CD4-positive, alpha-beta T cell treated with Interleukin-2 at 100 ng/mL for 4 hours (primary cell): ENCODE results near the gene ZDHHC12.

Experiments used
- DNase-seq: peaks from one replicate; pipeline ENCODE4 v3.0.0-alpha.2; 2020; ENCODE audit warnings: low spot score

Gene ZDHHC12, protein sequence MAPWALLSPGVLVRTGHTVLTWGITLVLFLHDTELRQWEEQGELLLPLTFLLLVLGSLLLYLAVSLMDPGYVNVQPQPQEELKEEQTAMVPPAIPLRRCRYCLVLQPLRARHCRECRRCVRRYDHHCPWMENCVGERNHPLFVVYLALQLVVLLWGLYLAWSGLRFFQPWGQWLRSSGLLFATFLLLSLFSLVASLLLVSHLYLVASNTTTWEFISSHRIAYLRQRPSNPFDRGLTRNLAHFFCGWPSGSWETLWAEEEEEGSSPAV

DNA sequence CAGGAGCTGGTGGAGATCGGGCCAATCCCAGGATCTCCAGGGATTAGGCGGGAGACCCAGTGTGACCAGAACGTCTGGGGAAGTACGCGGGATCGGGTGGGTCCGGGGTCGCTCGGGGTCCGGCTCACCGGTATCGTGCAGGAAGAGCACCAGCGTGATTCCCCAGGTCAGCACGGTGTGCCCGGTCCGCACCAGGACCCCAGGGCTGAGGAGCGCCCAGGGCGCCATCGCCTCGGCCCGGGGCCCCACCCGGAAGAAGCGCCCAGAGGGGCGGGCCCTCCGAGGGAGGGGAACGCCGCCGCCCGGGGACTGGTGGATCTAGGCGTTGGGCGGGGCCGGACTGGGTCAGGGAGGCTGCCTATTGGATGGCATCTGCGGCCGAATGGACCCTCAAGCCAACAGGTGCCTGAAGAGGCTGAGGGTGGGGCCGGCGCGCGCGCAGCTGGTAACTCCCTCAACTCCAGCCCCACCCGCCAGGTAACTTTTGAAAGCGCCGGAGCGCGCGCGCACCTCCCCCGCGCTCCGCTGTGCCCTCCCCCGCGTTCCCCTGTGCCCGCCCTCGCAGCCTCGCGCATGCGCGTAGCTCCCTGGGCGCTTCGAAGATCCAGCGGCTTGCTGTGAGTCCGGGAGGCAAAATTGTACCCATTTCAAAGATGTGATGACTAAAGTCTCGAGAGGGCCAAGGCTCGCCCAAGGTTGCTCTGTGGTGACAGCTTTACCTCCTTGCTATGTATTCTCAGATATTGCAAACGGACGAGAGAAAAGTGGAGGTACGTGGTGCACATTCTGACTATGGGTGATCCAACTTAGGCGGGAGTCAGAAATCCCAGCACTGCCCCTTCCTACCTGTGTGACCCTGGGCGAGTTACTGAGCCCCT, at the start of gene ZDHHC12:
TSS of gene ZDHHC12 (minus strand) at position 262 of the 878 bp plus-strand sequence. CDS start at position 228, 34 bp downstream.
- DNase-seq: peak; percentile 99

DNA sequence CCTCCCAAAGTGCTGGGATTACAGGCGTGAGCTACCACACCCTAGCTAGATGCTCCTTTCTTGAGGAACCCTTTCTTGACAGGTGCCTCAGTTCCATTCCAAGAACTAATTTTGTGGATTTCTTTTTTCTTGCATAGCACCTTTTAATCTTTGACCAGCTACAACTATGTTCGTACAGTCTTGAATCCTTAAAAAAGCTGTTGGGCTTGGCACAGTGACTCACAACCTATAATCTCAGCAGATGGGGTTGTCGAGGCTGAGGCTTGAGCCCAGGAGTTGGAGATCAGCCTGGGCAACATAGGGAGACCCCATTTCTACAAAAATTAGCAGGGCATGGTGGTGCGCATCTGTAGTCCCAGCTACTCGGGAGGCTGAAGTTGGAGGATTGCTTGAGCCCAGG, 49.1 kb upstream of the ZDHHC12 start:
- no peak for DNase-seq

DNA sequence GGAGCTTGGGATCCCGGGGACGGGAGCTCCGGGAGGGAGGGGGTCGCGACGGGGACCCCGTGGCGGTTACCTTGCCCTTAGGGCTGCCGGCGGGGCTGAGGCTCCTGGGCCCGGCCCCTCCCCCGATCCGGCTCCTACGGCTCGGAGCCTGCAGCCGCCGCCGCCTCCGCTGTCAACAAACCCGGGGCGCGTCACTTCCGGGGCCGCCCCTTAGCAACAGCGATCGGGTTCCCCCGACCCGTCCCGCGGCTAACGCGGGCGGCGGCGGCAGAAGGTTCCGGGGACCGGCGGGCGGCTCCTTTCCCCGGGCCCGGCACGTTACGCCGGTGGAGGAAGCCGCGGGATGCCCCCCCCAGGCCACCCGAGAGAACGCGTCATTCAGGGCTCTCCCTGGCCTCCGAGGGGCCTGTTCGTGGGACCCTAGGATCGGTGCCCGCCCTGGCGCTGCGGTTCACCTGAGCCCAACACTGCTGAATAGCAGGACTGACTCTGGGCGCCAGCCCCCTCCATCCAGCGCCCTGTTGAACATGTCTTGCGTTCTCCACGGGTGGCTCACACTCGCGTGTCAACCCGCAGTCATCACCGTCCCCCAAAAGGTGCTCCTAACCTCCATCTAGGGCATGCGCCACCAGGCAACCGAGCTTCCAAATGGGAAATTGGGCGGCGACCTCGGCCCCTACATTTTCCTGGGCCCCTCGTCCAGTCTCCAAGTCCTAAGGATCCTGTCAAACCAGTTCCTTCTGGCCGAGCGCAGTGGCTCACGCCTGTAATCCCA, 48.0 kb upstream of the ZDHHC12 start, which contains the start of gene ZER1:
TSS of gene ZER1 (minus strand) at position 183 of the 775 bp plus-strand sequence. CDS start 16,362 bp downstream, outside the sequence.
- peak; percentile 91 for DNase-seq

DNA sequence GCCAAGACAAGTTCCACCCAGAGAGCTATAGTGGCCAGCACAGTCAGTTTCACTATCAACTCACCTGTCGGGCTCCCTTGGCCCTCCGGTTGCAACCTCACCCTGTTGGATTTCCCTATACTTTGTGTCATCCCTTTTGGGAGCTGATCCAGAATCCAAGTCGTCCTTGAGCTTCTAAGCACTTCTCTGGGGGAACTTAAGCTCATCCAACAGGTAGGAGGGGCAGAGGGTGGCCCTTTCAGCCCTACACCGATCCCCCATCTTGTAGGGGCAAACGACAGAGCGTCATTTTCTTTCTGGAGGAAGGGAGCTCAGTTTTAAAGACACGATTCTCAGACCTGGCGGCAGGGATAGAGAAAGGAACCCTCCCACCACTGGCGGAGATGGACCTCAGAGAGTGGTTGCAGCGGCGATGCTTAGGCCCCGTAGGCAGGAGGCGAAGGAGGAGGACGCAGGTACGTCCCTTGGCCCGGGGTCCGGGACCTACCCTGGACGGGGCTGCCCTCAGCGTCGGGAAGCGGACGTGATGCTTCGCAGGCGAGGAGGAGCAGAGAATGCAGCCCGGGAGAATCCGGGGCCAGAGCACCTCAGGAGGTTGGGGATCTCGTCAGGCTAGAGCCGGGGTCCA, 47.3 kb upstream of the ZDHHC12 start:
- DNase-seq: no peak

DNA sequence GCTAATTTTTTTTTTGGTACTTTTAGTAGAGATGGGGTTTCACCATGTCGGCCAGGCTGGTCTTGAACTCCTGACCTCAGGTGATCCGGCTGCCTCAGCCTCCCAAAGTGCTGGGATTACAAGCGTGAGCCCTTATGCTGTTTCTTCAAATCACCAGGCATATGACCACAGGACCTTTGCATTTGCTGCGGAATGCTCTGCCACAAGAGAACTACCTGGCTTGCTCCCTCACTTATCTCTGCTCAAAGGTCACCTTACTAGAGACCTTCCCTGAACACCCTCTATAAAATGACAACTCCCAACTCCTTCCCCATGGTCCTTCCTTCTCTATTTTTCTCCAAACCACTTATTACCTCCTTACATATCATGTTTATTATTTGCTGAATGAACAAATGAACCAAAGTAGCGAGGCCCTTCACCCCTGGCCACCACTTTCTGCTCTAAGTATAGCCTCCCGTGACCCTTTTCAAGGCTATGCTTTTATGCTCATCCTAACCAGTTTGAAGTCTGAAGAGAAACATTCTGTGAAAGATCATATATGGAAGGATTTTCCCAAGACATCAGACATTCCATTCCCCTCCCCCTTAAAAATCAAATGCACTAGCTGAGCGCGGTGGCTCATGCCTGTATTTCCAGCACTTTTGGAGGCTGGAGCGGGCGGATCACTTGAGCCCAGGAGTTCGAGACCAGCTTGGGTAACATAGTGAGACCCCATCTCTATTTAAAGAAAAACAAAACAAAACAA, 46.5 kb upstream of the ZDHHC12 start:
- DNase-seq: no peak

DNA sequence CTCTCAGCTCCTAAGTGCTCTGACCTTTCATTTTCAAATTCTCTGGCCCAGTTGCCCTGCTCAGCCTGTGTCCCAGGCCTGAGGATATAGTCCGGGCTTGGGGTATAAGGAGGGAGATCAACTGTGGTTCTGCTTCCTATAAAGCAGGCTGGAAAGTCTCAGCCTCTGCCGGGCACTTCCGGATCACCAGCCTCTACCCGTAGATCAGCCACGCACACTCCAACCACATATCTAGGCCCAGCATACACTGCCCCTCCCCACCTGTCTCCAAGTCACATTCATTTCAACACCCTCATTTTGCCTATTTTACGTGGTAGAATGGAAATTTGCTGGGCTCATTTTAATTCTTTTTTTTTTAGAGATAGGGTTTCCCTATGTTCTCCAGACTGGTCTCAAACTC, 44.7 kb upstream of the ZDHHC12 start:
- no peak for DNase-seq

DNA sequence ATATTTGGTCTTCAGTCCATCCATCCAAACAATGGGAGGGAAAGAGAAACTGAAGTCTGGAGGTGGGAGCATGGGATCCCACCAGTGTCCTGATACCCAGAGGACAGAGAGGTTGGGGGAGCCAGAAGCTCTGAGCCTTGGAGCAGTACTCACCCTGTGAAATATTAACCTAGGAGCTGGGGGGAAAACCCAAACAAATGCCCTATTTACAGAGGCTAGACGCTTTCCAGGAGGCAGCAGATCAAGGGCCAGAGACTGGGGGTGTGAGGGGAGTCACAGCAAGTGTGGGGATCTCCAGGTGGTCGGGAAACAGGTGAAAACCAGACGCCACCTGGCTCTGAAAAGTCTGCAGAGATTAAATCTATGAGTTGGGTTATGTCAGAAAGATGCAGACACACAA, 41.6 kb upstream of the ZDHHC12 start:
- DNase-seq: no peak

DNA sequence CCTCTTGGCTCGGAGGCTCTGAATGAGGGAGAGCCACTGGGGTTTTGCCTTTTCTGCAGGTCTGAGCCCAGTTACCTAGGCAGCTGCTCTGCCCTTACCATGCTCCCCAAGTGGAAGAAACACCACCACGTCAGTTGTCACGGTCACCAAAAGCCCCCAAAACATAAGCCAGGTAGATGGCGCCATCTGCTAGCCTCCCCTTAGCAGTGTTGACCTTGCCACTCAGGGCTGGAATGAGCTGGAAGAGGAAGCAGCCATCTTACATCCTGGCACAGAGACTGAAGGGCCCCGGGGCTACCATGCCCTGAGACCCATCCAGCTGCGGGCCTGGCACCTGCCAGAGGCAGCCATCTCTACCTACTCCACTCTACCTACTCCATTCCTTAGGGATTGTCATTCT, 40.4 kb upstream of the ZDHHC12 start:
- DNase-seq: no peak

DNA sequence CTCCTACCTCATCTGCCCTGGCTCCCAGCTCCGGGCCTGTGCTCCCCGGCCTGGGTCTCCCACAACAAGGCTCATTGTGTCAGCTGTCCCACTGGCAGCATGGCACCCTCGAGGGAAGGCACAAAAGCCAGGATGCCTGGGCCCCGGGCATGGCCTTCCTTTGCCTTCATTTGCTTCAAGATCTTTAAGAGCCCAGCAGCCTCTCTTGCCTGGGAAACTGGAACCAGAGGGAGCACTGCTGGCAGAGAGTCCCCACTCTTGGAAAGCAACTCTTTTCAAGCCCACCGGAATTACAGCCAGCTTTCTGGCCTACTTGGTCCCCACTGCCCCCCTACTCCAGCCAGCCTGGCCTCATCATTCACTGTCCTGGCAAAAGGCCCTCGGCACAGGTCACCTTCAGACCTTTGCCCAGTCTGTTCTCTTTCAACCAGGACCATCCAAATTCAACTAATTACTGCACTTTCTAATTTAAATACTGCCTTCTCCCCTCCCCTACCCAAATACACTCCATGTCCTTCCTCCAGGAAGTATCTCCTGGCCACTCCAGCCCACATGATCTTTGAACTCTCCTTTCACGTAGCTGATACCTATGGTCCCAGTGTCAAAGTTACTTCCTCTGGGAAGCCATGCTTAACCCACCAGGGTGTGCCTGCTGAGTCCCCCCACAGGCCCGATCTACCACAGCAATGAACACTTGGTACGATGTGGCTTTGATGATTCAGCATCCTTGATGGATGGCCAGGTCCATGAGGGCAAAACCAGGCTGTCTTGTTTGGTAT, 38.9 kb upstream of the ZDHHC12 start:
- DNase-seq: no peak

DNA sequence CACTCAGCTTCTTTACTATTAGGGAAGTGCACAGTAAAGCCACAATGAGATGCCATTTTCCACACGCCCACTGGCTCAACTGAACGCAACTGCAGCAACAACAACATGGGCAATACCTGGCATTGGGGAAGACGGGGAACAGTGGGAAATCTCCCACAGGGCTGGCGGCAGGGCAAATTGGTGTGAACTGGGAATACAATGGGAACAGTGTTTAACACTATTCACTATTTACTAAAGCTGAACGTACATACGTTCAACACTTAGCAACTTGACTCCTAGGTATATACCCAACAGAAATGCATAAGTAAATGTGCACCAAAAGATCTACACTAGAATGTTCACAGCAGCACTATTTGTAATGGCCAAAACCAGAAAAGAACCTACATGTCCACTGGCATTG, 33.7 kb upstream of the ZDHHC12 start:
- no peak for DNase-seq

DNA sequence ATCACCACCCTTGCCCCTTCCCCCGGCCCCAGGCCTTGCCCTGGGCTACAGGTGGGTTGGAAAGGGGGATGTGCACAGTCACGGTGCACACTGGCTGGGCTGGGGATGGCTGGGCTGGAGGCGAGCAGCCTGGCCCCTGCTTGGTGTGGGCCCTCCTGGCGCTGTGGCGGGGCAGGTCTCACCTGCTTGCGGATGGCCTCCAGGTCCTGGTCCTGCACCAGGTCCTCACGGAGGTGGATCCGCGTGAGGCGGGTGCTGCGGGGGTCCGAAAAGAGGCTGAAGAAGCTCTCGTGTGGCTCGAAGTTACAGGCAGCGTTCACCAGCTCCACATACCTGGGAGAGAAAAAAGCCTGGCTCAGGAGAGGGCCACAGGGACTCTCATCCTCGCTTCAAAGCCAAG, 29.7 kb upstream of the ZDHHC12 start:
- DNase-seq: no peak

DNA sequence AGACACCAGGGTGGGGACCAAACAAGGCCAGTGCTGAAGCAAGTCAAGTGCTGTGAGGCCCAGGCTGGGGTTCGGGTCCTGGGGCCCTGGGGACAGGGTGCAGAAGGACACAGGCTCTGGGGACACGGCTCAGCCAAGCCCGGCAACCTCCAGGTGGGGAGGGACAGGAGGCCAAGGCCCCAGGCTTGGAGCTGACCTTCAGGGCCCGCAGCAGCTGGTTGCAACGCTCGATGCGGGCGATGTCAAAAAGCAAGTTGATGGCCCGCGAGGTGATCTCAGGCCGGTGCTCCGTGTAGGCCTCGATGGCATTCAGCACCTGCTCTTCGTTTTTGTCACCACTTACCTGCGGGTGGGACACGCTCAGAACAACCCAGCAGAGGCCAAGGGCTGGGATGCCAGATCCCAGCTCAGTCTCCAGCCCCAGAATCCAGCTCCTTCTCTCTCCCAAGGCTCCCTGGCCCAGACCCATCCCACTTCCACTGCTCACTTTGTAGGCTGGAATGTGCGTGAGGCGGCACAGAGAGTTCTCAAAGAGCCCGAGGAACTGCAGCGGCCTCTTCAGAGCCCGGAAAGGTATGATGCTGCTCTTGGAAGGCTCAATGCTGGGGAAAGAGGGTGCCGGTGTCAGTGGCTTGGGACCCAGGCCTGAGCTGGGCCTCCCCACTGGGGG, 27.1 kb upstream of the ZDHHC12 start:
- no peak for DNase-seq

DNA sequence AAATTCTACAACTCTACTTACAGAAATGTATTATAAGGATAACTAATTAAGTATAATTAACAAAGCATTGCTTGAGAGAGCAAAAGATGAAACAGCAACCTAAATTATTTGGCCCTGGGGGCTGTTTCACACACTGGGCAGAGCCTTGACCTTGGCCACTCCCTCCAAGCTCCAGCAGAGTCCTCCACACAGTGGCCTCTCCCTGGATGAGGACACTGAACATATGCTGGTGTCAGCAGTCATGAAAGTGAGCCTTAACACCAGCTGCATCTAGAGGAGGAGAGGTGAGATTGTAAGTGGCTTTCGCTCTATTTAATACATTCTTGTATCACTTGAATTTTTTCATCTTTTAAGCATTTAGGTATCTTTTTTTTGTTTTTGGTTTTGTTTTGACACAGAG, 23.3 kb upstream of the ZDHHC12 start:
- DNase-seq: no peak

DNA sequence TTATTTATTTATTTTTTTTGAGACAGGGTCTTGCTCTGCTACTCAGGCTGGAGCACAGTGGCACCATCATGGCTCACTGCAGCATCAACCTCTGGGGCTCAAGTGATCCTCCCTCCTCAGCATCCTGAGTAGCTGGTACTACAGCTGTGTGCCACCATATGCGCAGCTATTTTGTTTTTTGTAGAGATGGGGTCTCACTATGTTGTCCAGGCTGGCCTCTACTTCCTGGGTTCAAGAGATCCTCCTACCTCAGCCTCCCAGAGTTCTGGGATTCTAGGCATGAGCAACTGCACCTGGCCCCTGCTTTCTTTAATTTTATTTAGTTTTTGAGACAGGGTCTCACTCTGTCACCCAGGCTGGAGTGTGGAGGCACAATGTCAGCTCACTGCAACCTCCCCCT, 19.5 kb upstream of the ZDHHC12 start:
- DNase-seq: no peak

DNA sequence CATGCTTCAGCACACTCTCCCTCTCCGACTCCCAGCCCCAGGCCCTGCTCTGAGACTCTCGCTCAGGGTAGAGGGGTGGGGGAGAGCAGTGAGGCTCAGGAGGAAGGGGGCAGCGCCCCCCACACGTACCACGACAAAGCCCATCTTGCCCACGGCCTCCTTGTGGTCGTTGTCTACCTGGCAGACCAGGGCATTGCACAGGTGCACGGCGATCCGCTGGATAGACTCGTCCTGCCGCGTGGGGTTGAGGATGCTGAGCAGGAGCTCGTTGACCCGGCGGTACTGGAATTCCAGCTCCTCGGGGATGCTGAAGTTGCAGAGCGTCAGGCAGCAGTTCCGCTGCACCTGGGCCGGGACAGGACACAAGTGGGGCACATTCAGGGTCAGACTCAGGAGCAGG, 18.5 kb upstream of the ZDHHC12 start:
- DNase-seq: no peak

DNA sequence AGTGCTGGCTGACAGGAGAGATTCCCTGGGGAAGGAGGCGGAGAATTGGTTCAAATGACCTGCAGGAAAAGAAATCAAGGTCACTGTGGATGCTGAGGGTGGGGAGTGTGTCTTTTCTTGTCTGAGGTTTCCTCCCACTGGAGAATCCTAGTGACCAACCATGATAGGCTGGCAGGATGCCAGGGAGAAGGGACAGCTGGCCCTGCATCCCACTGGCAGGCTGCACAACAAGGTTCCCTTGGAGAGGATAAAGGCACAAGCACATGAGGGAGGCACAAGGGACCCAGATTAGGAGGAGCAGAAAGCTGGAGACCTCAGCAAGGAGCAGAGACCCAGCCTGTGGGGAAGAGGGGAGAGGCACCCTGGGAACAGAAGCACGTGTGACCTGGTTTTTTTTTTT, 11.4 kb upstream of the ZDHHC12 start:
- no peak for DNase-seq

DNA sequence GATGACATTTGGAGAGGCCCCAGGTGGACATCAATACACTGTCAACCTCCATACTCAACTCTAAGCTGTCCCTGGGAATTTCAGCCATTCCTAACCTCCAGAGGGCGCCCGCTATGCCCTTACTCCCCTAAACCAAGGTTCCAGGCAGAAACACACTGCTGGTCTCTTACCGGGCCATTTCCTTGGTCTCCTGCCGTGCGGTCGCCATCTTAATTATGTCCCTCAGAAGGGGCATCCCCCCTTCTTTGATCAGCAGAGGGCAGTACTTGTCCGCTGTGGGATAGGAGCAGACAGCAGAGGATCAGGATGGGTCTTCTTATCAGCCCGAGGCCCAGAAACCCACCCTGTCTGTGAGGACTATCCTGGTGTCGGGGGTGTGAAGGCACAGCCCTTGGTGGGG, 9.3 kb upstream of the ZDHHC12 start:
- DNase-seq: no peak

DNA sequence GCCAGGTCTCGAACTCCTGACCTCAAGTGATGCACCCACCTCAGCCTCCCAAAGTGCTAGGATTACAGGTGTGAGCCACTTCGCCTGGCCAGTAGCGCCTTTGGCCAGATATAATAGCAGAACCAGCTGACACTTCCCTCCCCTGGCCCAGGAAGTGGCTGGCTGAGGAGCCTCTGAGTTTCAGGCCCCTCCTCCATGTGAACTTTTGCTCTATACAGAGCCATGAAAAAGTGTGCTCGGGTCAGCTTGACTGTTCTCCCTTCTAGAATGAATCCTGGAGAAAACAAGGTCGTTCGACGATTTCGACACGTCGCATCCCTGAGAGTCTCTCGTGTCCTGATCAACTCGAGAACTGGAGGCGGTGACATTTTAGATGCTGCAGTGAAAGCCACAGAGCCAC, 8.6 kb upstream of the ZDHHC12 start:
- no peak for DNase-seq

DNA sequence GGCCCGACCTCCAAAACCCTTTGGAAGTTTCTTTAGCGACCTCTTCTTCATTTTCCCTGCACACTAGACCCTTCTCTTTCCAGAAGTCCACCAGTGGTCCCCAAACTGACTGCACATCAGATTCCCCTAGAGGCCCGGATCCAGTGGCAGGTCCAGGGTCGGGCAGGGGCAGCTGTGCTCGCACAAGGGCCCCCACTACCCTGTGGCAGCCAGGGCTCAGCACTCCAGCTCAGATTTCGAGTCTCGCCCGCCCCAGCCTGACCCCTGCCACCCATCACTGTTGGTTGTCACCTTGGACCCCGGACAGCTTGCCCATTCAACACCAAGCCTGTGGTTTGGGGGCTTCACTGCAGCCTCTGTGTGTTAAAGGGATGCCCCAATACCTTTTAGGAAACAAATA, 7.8 kb upstream of the ZDHHC12 start:
- DNase-seq: no peak

DNA sequence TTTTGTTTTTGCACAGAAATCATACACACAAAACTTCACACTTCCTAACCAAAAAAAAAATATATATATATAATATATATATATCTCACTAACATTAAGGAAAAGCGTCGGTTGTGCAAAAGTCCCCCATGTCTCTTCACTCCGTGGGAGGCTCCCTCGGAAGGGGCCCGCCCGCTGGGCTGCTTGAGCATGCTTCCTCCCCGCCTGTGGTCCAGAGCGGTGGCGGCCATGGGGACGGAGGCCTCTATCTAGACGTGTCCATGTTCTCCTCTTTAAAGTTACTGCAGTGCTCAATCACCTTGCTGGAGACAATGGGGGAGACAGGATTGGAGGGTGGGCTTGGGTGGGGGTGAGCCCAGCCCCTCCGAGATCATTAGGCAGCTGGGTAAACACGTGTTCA, 7.2 kb upstream of the ZDHHC12 start:
- no peak for DNase-seq
